BLaER1 treated with 17β-estradiol and CSF1 and Interleukin-3, amounts not matched to agents 10 nM and 100 nM (cell line): Measurements from ENCODE around the gene ERN2.
A peak's percentile ranks its signal among the peaks of the same experiment; 100 is the strongest.

ENCODE experiments used
- H3K27ac ChIP-seq, 11 experiments: shearing (Covaris generic); formaldehyde crosslinking; 2 replicates each; pipeline ENCODE4 v1.8.1; 2022
- H3K27me3 ChIP-seq, 11 experiments: shearing (Covaris generic); formaldehyde crosslinking; 2 replicates each; pipeline ENCODE4 v1.8.1; 2022
- H3K36me3 ChIP-seq, 11 experiments: shearing (Covaris generic); formaldehyde crosslinking; 2 replicates each; pipeline ENCODE4 v1.8.1; 2022
- H3K4me1 ChIP-seq, 10 experiments: shearing (Covaris generic); formaldehyde crosslinking; 2 replicates each; pipeline ENCODE4 v1.8.1; 2022
- H3K4me2 ChIP-seq, 11 experiments: shearing (Covaris generic); formaldehyde crosslinking; 2 replicates each; pipeline ENCODE4 v1.8.1; 2022
- H3K4me3 ChIP-seq, 10 experiments: shearing (Covaris generic); formaldehyde crosslinking; 2 replicates each; pipeline ENCODE4 v1.8.1; 2022
- H3K9ac ChIP-seq, 11 experiments: shearing (Covaris generic); formaldehyde crosslinking; 2 replicates each; pipeline ENCODE4 v1.8.1; 2022
- H3K9me3 ChIP-seq, 11 experiments: shearing (Covaris generic); formaldehyde crosslinking; replicated peaks in 1 of 11; 2 replicates each; pipeline ENCODE4 v1.8.1; 2022
- H4K20me1 ChIP-seq, 11 experiments: shearing (Covaris generic); formaldehyde crosslinking; 2 replicates each; pipeline ENCODE4 v1.8.1; 2022
- Cebpa-rat ChIP-seq, 11 experiments: shearing (Covaris generic); IDR thresholded peaks; 2 replicates each; pipeline ENCODE4 v1.8.1; 2022

ERN2 gene

DNA sequence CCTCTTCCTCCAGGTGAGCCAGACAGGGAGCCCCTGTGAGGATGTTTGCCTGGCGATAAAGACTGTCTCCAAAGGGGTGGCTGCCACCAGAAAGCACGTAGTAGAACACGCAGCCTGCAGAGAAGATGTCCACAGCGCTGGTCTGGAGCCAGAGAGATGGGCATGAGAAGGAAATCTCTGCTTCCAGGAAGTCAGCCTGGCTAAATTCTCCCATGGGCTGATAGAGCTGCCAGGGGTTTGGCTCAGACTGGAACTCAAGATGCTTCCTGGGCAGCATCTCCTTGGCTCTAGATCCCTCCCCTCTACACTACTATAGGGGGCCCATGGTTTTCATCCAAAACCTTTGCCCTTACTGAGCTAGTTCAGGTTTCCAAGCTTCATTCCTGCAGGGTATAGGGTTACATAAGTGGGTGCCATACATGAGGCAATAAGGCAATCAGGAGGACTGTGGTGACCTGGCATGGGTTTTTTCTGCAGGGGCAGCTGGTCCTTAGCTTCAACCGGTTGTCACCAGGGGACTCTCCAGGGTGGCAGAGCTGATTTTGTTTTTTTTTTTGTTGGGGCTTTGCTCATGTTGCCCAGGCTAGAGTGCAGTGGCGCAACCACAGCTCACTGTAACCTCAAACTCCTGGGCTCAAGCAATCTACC lies 20.7 kb downstream of the ERN2 start:
- no peaks in the 10 kb centered on the region for H3K9me3 ChIP-seq
- H3K27me3 ChIP-seq = no peaks in the 10 kb centered on the region
- no peak for TF ChIP-seq Cebpa-rat (IDR thresholded peaks at IDR 0.05)
- H3K36me3 ChIP-seq = peaks cover 40 to 53% (median 50%) of the 10 kb centered on the region in 11 experiments
- H3K4me1 ChIP-seq = peaks cover 0 to 7% (median 0%) of the 10 kb centered on the region in 10 experiments; a peak in 2 of 20 replicates
- peaks cover 0 to 53% (median 35%) of the 10 kb centered on the region in 11 experiments; a peak in 14 of 22 replicates for H4K20me1 ChIP-seq
- no peak overlapping the region for H3K4me2 ChIP-seq
- H3K4me3 ChIP-seq = no peak overlapping the region
- H3K9ac ChIP-seq = no peak overlapping the region
- H3K27ac ChIP-seq = 0 out of 22 replicates have a peak overlapping the region, but pooled peaks of 1 of the 11 experiments have one; percentile 36

DNA sequence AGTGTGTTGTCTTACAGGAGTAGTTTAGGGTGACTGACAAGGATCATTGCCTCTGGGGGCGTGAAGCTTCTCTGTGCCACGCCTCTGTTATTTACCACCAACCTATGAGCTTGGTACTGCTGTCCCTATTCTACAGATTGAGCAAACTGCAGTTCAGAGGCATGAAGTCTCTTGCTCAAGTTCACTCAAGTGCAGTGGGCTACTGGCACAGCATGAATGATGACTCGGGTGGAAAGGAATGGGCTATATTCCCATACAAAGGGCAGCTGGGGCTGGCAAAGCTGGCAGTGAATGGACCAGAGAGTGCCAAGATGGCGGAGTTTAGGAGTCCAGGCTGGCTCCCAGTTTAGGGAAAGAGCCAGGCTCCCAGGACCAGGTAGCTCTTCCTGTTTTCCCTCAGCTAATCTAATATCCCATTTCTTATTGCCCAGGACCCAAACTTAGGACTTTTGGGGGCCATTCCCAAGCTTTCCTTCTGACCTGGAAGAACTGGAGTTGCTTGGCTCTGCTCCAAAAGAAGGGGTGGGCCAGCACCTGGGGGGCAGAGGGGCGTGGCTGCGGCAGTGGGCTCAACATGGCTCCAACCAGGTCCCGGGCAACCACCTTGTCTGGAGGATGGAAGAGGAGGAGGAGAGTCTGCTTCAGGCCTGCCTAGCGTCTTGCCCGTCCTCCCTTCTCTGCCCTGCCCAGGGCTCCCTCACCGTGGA lies 21.4 kb downstream of the ERN2 start:
- no peak for TF ChIP-seq Cebpa-rat (IDR thresholded peaks at IDR 0.05)
- peaks cover 0 to 60% (median 39%) of the 10 kb centered on the region in 11 experiments; a peak in 14 of 22 replicates for H4K20me1 ChIP-seq
- 0 out of 22 replicates have a peak overlapping the region, but pooled peaks of 1 of the 11 experiments have one; percentile 36 for H3K27ac ChIP-seq
- H3K36me3 ChIP-seq = peaks cover 45 to 60% (median 57%) of the 10 kb centered on the region in 11 experiments
- no peak overlapping the region for H3K9ac ChIP-seq
- no peaks in the 10 kb centered on the region for H3K27me3 ChIP-seq
- H3K4me3 ChIP-seq = no peak overlapping the region
- H3K9me3 ChIP-seq = no peaks in the 10 kb centered on the region
- H3K4me2 ChIP-seq = no peak overlapping the region
- H3K4me1 ChIP-seq = peaks cover 0 to 7% (median 0%) of the 10 kb centered on the region in 10 experiments; a peak in 2 of 20 replicates

DNA sequence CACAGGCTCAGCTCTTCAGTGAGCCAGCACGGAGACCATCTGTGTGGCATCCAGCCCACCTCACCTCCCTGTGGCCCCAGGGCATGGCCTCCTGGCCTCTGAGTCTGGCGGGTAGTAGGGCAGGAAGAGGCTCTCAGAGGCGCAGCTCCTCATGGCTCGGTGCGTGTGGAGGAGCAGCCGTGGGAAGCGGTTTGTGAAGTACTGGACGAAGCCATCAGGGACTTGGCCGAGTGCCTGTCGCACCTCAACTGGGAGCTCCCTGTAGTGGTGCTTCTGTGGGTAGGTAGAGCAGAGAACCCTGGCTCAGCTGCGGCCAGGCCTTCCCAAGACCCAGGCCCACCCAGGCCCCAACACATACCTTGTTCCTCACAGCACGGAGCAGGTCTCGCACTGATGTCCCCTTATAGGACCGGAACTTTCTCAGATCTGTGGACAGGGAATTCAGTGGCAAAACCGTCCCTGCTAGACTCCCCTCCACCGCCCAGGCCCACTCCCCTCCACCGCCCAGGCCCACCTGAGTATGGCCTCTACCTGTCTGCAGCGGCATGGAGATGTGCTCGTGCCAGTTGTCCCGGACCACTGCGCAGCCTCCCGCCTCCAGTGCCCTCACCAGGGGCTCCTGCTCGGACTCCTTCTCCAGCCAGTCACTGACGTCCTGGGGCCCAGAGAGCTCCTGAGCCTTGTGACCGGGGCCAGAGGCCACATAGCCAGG lies 22.1 kb downstream of the ERN2 start:
- Histone ChIP-seq H3K4me3 (no peak overlapping the region), H3K27me3 (no peaks in the 10 kb centered on the region), H3K9me3 (no peaks in the 10 kb centered on the region), H3K9ac (no peak overlapping the region), H3K36me3 (peaks cover 52 to 67% (median 64%) of the 10 kb centered on the region in 11 experiments), H3K4me2 (no peak overlapping the region), H4K20me1 (peaks cover 0 to 67% (median 42%) of the 10 kb centered on the region in 11 experiments; a peak in 14 of 22 replicates), H3K27ac (no peak overlapping the region), H3K4me1 (peaks cover 0 to 7% (median 0%) of the 10 kb centered on the region in 10 experiments; a peak in 2 of 20 replicates)
- TF ChIP-seq Cebpa-rat (IDR thresholded peaks at IDR 0.05) = no peak

GRCh38 chr16:23689442-23690187 lies 23.4 kb downstream of the ERN2 start:
- peaks cover 0 to 75% (median 54%) of the 10 kb centered on the region in 11 experiments; a peak in 14 of 22 replicates for H4K20me1 ChIP-seq
- no peak for TF ChIP-seq Cebpa-rat (IDR thresholded peaks at IDR 0.05)

GRCh38 chr16:23687034-23687808 lies 25.8 kb downstream of the ERN2 start:
- peaks cover 77 to 100% (median 99%) of the 10 kb centered on the region in 11 experiments for H3K36me3 ChIP-seq
- no peak overlapping the region for H3K9ac ChIP-seq
- H3K27me3 ChIP-seq = no peaks in the 10 kb centered on the region
- no peak overlapping the region for H3K4me3 ChIP-seq
- no peaks in the 10 kb centered on the region for H3K9me3 ChIP-seq
- no peak overlapping the region for H3K27ac ChIP-seq
- TF ChIP-seq Cebpa-rat (IDR thresholded peaks at IDR 0.05) = no peak
- no peak overlapping the region for H3K4me2 ChIP-seq
- H3K4me1 ChIP-seq = peaks cover 0 to 20% (median under 1%) of the 10 kb centered on the region in 10 experiments; a peak in 9 of 20 replicates
- H4K20me1 ChIP-seq = peaks cover 0 to 94% (median 75%) of the 10 kb centered on the region in 11 experiments; a peak in 16 of 22 replicates

More at GRCh38 chr16:23689442-23690187, 23.4 kb downstream of the ERN2 start:
- peaks cover 0 to 2% (median 0%) of the 10 kb centered on the region in 10 experiments; a peak in 1 of 20 replicates for H3K4me1 ChIP-seq
- H3K36me3 ChIP-seq = peaks cover 62 to 80% (median 77%) of the 10 kb centered on the region in 11 experiments
- H3K4me3 ChIP-seq = no peak overlapping the region
- no peak overlapping the region for H3K27ac ChIP-seq
- no peak overlapping the region for H3K4me2 ChIP-seq
- H3K27me3 ChIP-seq = no peaks in the 10 kb centered on the region
- no peak overlapping the region for H3K9ac ChIP-seq
- no peaks in the 10 kb centered on the region for H3K9me3 ChIP-seq

GRCh38 chr16:23683487-23683886 lies 29.5 kb downstream of the ERN2 start:
- peak overlapping the region in 1 of 11 experiments; percentile 27; a peak in 1 of 22 replicates for H3K27ac ChIP-seq
- no peaks in the 10 kb centered on the region for H3K9me3 ChIP-seq
- peaks cover 49 to 87% (median 84%) of the 10 kb centered on the region in 11 experiments for H3K36me3 ChIP-seq
- H3K4me2 ChIP-seq = peak overlapping the region in 3 of 11 experiments; percentile 97 to 100 (median 98); a peak in 3 of 22 replicates
- peaks cover 5 to 93% (median 64%) of the 10 kb centered on the region in 11 experiments; a peak in 20 of 22 replicates for H4K20me1 ChIP-seq
- H3K4me3 ChIP-seq = no peak overlapping the region
- peak overlapping the region in 1 of 11 experiments; percentile 41; a peak in 1 of 22 replicates for H3K9ac ChIP-seq
- no peaks in the 10 kb centered on the region for H3K27me3 ChIP-seq
- TF ChIP-seq Cebpa-rat (IDR thresholded peaks at IDR 0.05) = no peak
- peaks cover 28 to 50% (median 32%) of the 10 kb centered on the region in 10 experiments for H3K4me1 ChIP-seq

DNA sequence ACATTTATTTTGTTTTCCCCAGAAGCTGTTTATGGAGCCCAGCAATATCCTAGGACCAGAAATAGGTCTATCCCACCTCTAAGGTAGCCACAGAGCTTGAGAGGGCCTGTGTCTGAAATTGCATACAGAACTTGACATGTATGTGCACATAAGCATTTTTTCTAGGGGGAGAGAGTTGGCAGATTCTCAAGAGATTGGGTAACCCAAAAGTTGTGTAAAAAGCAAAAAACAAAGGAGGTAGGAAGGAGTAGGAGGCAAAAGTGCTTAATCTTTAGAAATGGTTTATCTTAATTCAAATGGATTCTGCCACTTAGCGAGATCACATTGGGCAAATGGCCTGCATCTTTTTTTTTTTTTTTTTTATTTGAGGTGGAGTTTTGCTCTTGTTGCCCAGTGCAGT lies 30.8 kb downstream of the ERN2 start:
- H3K9ac ChIP-seq = peak overlapping the region in 1 of 11 experiments; percentile 1; a peak in 1 of 22 replicates
- H3K4me3 ChIP-seq = peak overlapping the region in 2 of 10 experiments; percentile 4 to 81; a peak in 1 of 20 replicates
- H3K27me3 ChIP-seq = no peaks in the 10 kb centered on the region
- H3K4me1 ChIP-seq = peaks cover 31 to 61% (median 39%) of the 10 kb centered on the region in 10 experiments
- TF ChIP-seq Cebpa-rat (IDR thresholded peaks at IDR 0.05) = no peak; a peak in 1 of 22 replicates
- H3K36me3 ChIP-seq = peaks cover 36 to 74% (median 71%) of the 10 kb centered on the region in 11 experiments
- H3K9me3 ChIP-seq = no peaks in the 10 kb centered on the region
- H3K4me2 ChIP-seq = peak overlapping the region; percentile 86 to 100 (median 95); a peak in 18 of 22 replicates
- H4K20me1 ChIP-seq = peaks cover 5 to 80% (median 51%) of the 10 kb centered on the region in 11 experiments; a peak in 20 of 22 replicates
- H3K27ac ChIP-seq = peak overlapping the region in 1 of 11 experiments; percentile 27; a peak in 2 of 22 replicates
